ENCODE data around the gene GPR176.

Gene GPR176

GRCh38 chr15:39799552-39800011 lies 120.5 kb downstream of the GPR176 start:
- Histone ChIP-seq H3K9ac (ENCODE audit: low read depth in 1 of 2, low read length in 2 of 2) (no peak overlapping the region), H3K4me3 (ENCODE audit: low read depth in 1 of 2, low read length in 2 of 2) (no peak overlapping the region), H3K4me1 (ENCODE audit: control insufficient read depth in 1 of 2, insufficient read depth in 2 of 2, low read length in 2 of 2) (no peaks in the 10 kb centered on the region), H3K9me3 (ENCODE audit: control insufficient read depth in 1 of 2, low read length in 2 of 2) (no peaks in the 10 kb centered on the region), H3K36me3 (ENCODE audit: control insufficient read depth in 1 of 2, insufficient read depth in 2 of 2, low read length in 2 of 2) (no peaks in the 10 kb centered on the region), H3K27ac (ENCODE audit: low read depth, low read length) (no peak overlapping the region), H3K27me3 (ENCODE audit: control insufficient read depth in 1 of 2, insufficient read depth in 2 of 2, low read length in 2 of 2) (no peaks in the 10 kb centered on the region)

- Histone ChIP-seq H3K4me3 (ENCODE audit: low read depth in 1 of 2, low read length in 2 of 2) (no peak overlapping the region), H3K36me3 (ENCODE audit: control insufficient read depth in 1 of 2, insufficient read depth in 2 of 2, low read length in 2 of 2) (no peaks in the 10 kb centered on the region), H3K27me3 (ENCODE audit: control insufficient read depth in 1 of 2, insufficient read depth in 2 of 2, low read length in 2 of 2) (no peaks in the 10 kb centered on the region), H3K9me3 (ENCODE audit: control insufficient read depth in 1 of 2, low read length in 2 of 2) (no peaks in the 10 kb centered on the region), H3K27ac (ENCODE audit: low read depth, low read length) (no peak overlapping the region), H3K4me1 (ENCODE audit: control insufficient read depth in 1 of 2, insufficient read depth in 2 of 2, low read length in 2 of 2) (no peaks in the 10 kb centered on the region), H3K9ac (ENCODE audit: low read depth in 1 of 2, low read length in 2 of 2) (no peak overlapping the region)
Observed at GRCh38 chr15:39798382-39798781, 121.7 kb downstream of the GPR176 start.

GRCh38 chr15:39797407-39797806 lies 122.7 kb downstream of the GPR176 start:
- H3K9me3 ChIP-seq (ENCODE audit: control insufficient read depth in 1 of 2, low read length in 2 of 2), result no peaks in the 10 kb centered on the region
- no peaks in the 10 kb centered on the region for H3K27me3 ChIP-seq (ENCODE audit: control insufficient read depth in 1 of 2, insufficient read depth in 2 of 2, low read length in 2 of 2)
- no peak overlapping the region for H3K4me3 ChIP-seq (ENCODE audit: low read depth in 1 of 2, low read length in 2 of 2)
- H3K27ac ChIP-seq (ENCODE audit: low read depth, low read length), result no peak overlapping the region
- H3K9ac ChIP-seq (ENCODE audit: low read depth in 1 of 2, low read length in 2 of 2), result no peak overlapping the region
- no peaks in the 10 kb centered on the region for H3K36me3 ChIP-seq (ENCODE audit: control insufficient read depth in 1 of 2, insufficient read depth in 2 of 2, low read length in 2 of 2)
- no peaks in the 10 kb centered on the region for H3K4me1 ChIP-seq (ENCODE audit: control insufficient read depth in 1 of 2, insufficient read depth in 2 of 2, low read length in 2 of 2)

- no peaks in the 10 kb centered on the region for H3K27me3 ChIP-seq (ENCODE audit: control insufficient read depth in 1 of 2, insufficient read depth in 2 of 2, low read length in 2 of 2)
- no peaks in the 10 kb centered on the region for H3K36me3 ChIP-seq (ENCODE audit: control insufficient read depth in 1 of 2, insufficient read depth in 2 of 2, low read length in 2 of 2)
- no peak overlapping the region for H3K4me3 ChIP-seq (ENCODE audit: low read depth in 1 of 2, low read length in 2 of 2)
- H3K27ac ChIP-seq (ENCODE audit: low read depth, low read length), result no peak overlapping the region
- no peaks in the 10 kb centered on the region for H3K4me1 ChIP-seq (ENCODE audit: control insufficient read depth in 1 of 2, insufficient read depth in 2 of 2, low read length in 2 of 2)
- H3K9ac ChIP-seq (ENCODE audit: low read depth in 1 of 2, low read length in 2 of 2), result no peak overlapping the region
- H3K9me3 ChIP-seq (ENCODE audit: control insufficient read depth in 1 of 2, low read length in 2 of 2), result no peaks in the 10 kb centered on the region
Observed at GRCh38 chr15:39796601-39797000, 123.5 kb downstream of the GPR176 start.

GRCh38 chr15:39795486-39795885 lies 124.6 kb downstream of the GPR176 start:
- H3K4me1 ChIP-seq (ENCODE audit: control insufficient read depth in 1 of 2, insufficient read depth in 2 of 2, low read length in 2 of 2), result no peaks in the 10 kb centered on the region

GRCh38 chr15:39794954-39795353 lies 125.1 kb downstream of the GPR176 start:
- H3K9ac ChIP-seq (ENCODE audit: low read depth in 1 of 2, low read length in 2 of 2), result no peak overlapping the region
- no peaks in the 10 kb centered on the region for H3K9me3 ChIP-seq (ENCODE audit: control insufficient read depth in 1 of 2, low read length in 2 of 2)
- H3K4me3 ChIP-seq (ENCODE audit: low read depth in 1 of 2, low read length in 2 of 2), result no peak overlapping the region
- H3K27ac ChIP-seq (ENCODE audit: low read depth, low read length), result no peak overlapping the region
- H3K36me3 ChIP-seq (ENCODE audit: control insufficient read depth in 1 of 2, insufficient read depth in 2 of 2, low read length in 2 of 2), result no peaks in the 10 kb centered on the region
- H3K4me1 ChIP-seq (ENCODE audit: control insufficient read depth in 1 of 2, insufficient read depth in 2 of 2, low read length in 2 of 2), result no peaks in the 10 kb centered on the region
- no peaks in the 10 kb centered on the region for H3K27me3 ChIP-seq (ENCODE audit: control insufficient read depth in 1 of 2, insufficient read depth in 2 of 2, low read length in 2 of 2)

More at GRCh38 chr15:39795486-39795885, 124.6 kb downstream of the GPR176 start:
- Histone ChIP-seq H3K27me3 (ENCODE audit: control insufficient read depth in 1 of 2, insufficient read depth in 2 of 2, low read length in 2 of 2) (no peaks in the 10 kb centered on the region), H3K9me3 (ENCODE audit: control insufficient read depth in 1 of 2, low read length in 2 of 2) (no peaks in the 10 kb centered on the region), H3K27ac (ENCODE audit: low read depth, low read length) (no peak overlapping the region), H3K9ac (ENCODE audit: low read depth in 1 of 2, low read length in 2 of 2) (no peak overlapping the region), H3K36me3 (ENCODE audit: control insufficient read depth in 1 of 2, insufficient read depth in 2 of 2, low read length in 2 of 2) (no peaks in the 10 kb centered on the region), H3K4me3 (ENCODE audit: low read depth in 1 of 2, low read length in 2 of 2) (no peak overlapping the region)

- H3K9me3 ChIP-seq (ENCODE audit: control insufficient read depth in 1 of 2, low read length in 2 of 2), result no peaks in the 10 kb centered on the region
- H3K36me3 ChIP-seq (ENCODE audit: control insufficient read depth in 1 of 2, insufficient read depth in 2 of 2, low read length in 2 of 2), result no peaks in the 10 kb centered on the region
- H3K27me3 ChIP-seq (ENCODE audit: control insufficient read depth in 1 of 2, insufficient read depth in 2 of 2, low read length in 2 of 2), result no peaks in the 10 kb centered on the region
- H3K4me3 ChIP-seq (ENCODE audit: low read depth in 1 of 2, low read length in 2 of 2), result no peak overlapping the region
- no peak overlapping the region for H3K27ac ChIP-seq (ENCODE audit: low read depth, low read length)
- no peaks in the 10 kb centered on the region for H3K4me1 ChIP-seq (ENCODE audit: control insufficient read depth in 1 of 2, insufficient read depth in 2 of 2, low read length in 2 of 2)
- no peak overlapping the region for H3K9ac ChIP-seq (ENCODE audit: low read depth in 1 of 2, low read length in 2 of 2)
Observed at GRCh38 chr15:39793923-39794322, 126.1 kb downstream of the GPR176 start.

GRCh38 chr15:39792844-39793335 lies 127.2 kb downstream of the GPR176 start:
- Histone ChIP-seq H3K4me1 (ENCODE audit: control insufficient read depth in 1 of 2, insufficient read depth in 2 of 2, low read length in 2 of 2) (no peaks in the 10 kb centered on the region), H3K9ac (ENCODE audit: low read depth in 1 of 2, low read length in 2 of 2) (no peak overlapping the region), H3K27me3 (ENCODE audit: control insufficient read depth in 1 of 2, insufficient read depth in 2 of 2, low read length in 2 of 2) (no peaks in the 10 kb centered on the region), H3K9me3 (ENCODE audit: control insufficient read depth in 1 of 2, low read length in 2 of 2) (no peaks in the 10 kb centered on the region), H3K4me3 (ENCODE audit: low read depth in 1 of 2, low read length in 2 of 2) (no peak overlapping the region), H3K27ac (ENCODE audit: low read depth, low read length) (no peak overlapping the region), H3K36me3 (ENCODE audit: control insufficient read depth in 1 of 2, insufficient read depth in 2 of 2, low read length in 2 of 2) (no peaks in the 10 kb centered on the region)

GRCh38 chr15:39792025-39792843 lies 127.8 kb downstream of the GPR176 start:
- H3K9me3 ChIP-seq (ENCODE audit: control insufficient read depth in 1 of 2, low read length in 2 of 2), result no peaks in the 10 kb centered on the region
- no peak overlapping the region for H3K4me3 ChIP-seq (ENCODE audit: low read depth in 1 of 2, low read length in 2 of 2)
- no peaks in the 10 kb centered on the region for H3K4me1 ChIP-seq (ENCODE audit: control insufficient read depth in 1 of 2, insufficient read depth in 2 of 2, low read length in 2 of 2)
- H3K27me3 ChIP-seq (ENCODE audit: control insufficient read depth in 1 of 2, insufficient read depth in 2 of 2, low read length in 2 of 2), result no peaks in the 10 kb centered on the region
- no peak overlapping the region for H3K9ac ChIP-seq (ENCODE audit: low read depth in 1 of 2, low read length in 2 of 2)
- no peaks in the 10 kb centered on the region for H3K36me3 ChIP-seq (ENCODE audit: control insufficient read depth in 1 of 2, insufficient read depth in 2 of 2, low read length in 2 of 2)
- H3K27ac ChIP-seq (ENCODE audit: low read depth, low read length), result no peak overlapping the region

GRCh38 chr15:39789736-39790135 lies 130.3 kb downstream of the GPR176 start:
- Histone ChIP-seq H3K27ac (ENCODE audit: low read depth, low read length) (no peak overlapping the region), H3K27me3 (ENCODE audit: control insufficient read depth in 1 of 2, insufficient read depth in 2 of 2, low read length in 2 of 2) (no peaks in the 10 kb centered on the region), H3K36me3 (ENCODE audit: control insufficient read depth in 1 of 2, insufficient read depth in 2 of 2, low read length in 2 of 2) (no peaks in the 10 kb centered on the region), H3K9ac (ENCODE audit: low read depth in 1 of 2, low read length in 2 of 2) (no peak overlapping the region), H3K4me3 (ENCODE audit: low read depth in 1 of 2, low read length in 2 of 2) (no peak overlapping the region), H3K9me3 (ENCODE audit: control insufficient read depth in 1 of 2, low read length in 2 of 2) (no peaks in the 10 kb centered on the region), H3K4me1 (ENCODE audit: control insufficient read depth in 1 of 2, insufficient read depth in 2 of 2, low read length in 2 of 2) (no peaks in the 10 kb centered on the region)
